SIG-M5 (cell line): ENCODE results near the gene GPR150.

Experiments
- DNase-seq: peaks from one replicate; lab custom pipeline; 2025; lab: John Stamatoyannopoulos, UW

Gene GPR150

DNA sequence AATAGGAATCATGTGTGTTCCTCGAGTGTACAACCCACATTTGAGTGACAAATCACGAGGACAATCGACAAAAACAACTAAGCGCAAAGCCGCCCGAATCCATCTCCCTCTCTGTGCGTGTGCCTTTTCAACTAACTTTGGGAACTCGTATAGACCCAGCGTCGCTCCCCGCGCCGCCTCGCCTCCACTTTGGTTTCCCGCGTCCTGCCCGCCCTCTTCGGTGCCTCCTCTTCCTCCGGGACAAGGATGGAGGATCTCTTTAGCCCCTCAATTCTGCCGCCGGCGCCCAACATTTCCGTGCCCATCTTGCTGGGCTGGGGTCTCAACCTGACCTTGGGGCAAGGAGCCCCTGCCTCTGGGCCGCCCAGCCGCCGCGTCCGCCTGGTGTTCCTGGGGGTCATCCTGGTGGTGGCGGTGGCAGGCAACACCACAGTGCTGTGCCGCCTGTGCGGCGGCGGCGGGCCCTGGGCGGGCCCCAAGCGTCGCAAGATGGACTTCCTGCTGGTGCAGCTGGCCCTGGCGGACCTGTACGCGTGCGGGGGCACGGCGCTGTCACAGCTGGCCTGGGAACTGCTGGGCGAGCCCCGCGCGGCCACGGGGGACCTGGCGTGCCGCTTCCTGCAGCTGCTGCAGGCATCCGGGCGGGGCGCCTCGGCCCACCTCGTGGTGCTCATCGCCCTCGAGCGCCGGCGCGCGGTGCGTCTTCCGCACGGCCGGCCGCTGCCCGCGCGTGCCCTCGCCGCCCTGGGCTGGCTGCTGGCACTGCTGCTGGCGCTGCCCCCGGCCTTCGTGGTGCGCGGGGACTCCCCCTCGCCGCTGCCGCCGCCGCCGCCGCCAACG lies at the start of gene GPR150:
Gene GPR150 (plus strand): TSS at position 58 of the 840 bp plus-strand sequence. CDS start 189 bp downstream, at position 247.
- DNase-seq = no peak

DNA sequence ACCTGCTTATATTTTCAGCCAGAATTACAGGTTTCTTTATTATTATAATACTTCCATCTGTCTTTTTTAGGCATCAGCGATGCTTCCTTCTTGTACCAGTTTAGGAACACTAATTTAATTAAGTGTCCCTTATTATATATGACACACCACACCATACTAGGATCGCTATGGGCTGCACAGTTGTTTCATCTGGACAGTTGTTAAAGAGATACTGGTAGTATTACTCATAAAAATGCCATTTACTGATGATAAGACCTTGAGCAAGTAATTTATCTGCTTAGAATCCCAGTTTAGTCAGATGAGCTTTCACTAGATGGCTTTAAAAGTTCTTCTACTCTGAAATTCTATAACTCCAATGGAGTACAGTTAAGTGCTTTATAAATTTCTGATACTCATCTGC lies 47.9 kb upstream of the GPR150 start:
- no peak for DNase-seq

DNA sequence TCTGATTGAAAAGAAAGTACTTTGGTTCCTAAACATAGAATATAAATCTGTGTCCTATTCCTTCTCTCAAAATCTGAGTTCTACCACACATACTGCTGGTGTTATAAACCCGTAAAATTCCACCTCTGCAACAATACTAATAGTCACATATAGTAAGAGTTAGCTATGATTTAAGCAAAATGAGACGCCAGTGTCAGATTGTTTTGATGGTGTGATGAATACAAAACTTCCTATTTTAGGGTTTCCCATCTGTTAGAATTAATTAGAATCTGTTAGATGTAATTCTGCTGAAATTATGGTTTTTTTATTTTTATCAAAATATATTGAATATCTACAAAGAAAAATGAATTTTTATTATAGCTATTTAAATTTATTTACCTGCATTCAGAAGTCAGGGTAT lies 38.3 kb upstream of the GPR150 start:
- DNase-seq = no peak

DNA sequence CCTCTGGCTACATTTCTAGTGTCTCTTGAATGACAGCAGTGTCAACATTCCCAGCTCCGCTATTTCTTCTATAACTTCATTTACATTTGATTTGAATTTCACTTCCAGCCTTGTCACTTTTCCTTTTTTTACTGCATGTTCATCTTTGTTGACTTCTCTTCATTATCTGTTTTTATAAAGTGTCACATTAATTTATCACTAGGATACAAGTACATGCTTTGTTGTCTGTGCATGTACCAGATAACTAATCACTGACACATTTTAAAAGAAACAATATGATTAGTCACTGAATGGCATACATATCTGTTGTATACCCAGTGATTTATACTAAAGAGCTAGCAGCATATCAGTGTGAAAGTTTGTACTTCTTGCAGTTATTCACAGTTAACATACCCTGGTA lies 35.9 kb upstream of the GPR150 start:
- no peak for DNase-seq

DNA sequence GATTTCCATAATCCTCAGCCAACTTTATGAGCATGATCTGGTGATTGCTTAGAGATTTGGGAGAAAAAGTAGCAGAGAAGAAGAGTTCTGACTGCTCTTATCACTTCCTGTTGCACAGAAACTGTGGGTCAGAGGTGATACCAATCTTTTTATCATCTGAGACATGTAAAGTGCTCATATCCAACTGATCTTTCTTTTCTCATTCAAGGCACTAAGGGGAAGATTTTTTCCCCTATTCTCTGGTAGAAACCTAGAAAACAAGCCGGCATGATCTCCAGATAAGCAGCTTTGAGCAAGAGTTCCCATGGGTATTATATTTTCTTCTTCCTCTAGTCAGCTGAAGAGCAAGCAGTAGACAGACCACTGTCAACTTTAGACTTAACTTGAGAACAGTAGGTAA lies 29.0 kb upstream of the GPR150 start:
- no peak for DNase-seq

DNA sequence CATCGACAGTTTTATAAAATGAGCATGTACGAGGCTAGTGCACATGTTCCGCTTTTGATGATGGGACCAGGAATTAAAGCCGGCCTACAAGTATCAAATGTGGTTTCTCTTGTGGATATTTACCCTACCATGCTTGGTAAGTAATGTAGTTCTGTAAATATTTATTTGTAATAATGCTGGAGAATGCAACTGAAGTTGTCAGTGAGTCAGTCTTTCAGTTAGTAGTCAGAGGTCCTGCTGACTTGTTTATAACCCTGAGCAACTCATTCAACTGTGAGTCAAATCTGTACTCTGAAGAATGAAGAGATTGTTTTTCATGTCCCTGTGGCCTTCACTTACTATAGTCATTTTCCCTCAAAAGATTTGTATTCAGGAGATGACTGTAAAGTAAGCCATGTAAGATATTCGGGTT lies 28.4 kb upstream of the GPR150 start:
- DNase-seq = no peak

DNA sequence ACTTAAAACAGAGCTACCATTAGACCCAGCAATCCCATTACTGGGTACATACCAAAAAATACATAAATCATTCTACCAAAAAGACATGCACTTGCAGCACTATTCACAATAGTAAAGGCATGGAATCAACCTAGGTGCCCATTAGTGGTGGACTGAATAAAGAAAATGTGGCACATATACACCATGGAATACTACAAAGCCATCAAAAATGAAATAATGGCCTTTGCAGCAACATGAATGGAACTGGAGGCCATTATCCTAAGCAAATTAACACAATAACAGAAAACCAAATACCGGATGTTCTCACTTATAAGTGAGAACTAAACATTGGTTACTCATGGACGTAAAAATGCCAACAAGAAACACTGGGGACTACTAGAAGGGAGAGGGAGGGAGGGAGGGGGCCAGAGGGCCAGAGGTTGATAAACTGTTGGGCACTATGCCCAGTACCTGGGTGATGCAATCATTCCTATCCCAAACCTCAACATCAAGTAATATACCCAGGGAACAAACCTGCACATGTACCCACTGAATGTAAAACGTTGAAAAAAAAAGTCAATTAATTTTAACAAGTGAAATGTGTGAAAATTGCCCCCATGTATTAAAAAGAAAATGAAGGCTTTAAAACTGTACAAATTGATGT lies 24.5 kb upstream of the GPR150 start:
- no peak for DNase-seq

DNA sequence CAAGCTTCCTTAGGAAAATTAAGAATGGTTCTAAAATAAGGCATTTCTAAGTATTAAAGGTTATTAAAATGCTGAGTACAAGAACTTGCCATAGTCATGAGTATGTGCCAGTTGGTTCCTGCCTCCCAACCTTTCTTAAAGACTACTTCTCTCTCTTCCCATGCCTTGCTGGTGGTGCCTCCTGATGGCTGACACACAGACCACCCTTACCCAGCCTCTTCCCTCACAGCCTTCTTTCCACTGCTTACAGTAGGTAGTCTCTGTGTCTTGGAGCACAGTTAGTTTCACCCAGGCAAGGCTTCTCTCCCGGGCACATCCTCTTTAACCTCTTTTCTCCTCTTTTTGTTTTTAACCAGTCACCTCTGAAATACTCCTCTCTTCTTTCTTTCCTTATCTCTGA lies 20.6 kb upstream of the GPR150 start:
- DNase-seq = no peak

DNA sequence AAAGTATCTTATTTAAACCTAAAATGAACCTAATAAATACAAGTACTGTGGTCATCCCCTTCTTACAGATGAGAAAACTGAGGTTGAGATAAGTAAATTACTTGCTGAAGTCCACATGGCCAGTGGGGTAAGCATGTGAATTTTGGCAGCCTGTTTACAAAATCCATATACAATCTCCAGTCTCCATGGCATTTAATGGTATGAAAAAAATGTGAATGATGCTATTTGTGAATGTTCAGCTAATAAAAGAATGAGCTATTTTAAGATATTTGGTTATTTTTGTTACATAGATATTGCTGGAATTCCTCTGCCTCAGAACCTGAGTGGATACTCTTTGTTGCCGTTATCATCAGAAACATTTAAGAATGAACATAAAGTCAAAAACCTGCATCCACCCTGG lies 19.3 kb upstream of the GPR150 start:
- no peak for DNase-seq

DNA sequence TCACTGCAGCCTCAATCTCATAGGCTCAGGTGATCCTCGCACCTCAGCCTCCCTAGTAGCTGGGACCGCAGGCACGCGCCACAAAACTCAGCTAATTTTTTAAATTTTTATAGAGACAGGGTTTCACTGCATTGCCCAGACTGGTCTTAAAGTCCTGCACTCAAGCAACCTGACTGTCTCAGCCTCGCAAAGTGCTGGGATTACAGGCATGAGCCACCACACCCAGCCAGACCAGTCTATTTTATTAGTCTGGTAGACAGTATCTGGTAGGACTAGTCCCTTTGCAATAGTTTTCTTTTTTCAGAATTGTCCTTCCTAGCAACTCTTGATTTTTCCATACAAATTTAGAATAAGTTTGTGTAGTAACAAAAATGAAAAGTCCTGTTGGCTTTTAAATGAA lies 14.1 kb upstream of the GPR150 start:
- DNase-seq = no peak

DNA sequence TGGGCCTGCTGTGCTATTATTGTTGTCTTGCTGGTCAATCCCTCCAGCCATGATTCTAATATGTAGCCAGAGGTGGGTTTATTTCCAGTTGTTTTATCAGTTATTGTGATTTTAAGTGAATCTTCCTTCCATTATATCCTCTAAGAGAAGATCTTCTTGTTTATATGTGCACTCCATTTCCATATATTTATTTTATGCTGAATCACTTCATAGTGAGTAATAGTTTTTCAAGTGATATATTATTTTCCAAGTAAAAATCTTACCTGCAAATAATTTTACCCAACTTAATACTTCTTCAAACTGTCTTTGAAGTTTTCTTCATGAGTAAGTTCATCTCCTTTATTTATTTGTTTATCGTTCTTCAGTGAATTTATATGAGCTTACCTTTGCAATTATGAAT lies 13.5 kb upstream of the GPR150 start:
- no peak for DNase-seq

DNA sequence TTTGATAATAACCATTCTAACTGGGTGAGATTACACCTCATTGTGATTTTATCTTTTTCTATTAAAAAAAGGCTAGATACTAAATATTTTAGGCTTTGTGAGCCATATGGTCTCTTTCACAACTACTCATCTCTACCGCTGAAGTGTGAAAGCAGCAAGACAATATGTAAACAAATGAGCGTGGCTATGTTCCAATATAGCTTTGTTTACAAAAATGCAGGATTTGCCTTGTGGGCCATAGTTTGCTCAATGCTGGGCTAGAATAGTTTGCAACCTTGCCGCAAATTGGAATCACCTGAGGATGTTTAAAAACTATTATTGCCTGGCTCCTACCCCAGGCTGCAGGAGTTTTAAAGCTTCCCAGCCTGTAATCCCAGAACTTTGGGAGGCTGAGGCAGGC lies 10.2 kb upstream of the GPR150 start:
- DNase-seq = no peak

DNA sequence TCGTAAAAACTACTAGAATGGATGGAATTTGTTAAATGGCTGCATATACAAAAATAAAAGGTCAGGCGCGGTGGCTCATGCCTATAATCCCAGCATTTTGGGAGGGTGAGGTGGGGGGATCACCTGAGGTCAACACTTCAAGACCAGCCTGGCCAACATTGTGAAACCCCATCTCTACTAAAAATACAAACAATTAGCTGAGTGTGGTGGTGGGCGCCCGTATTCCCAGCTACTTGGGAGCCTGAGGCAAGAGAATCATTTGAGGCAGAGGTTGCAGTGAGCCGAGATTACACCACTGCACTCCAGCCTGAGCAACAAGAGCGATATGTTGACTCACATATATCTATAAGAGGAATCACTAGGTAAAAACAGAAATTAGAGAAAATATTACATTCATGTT lies 9.3 kb upstream of the GPR150 start:
- DNase-seq = no peak

DNA sequence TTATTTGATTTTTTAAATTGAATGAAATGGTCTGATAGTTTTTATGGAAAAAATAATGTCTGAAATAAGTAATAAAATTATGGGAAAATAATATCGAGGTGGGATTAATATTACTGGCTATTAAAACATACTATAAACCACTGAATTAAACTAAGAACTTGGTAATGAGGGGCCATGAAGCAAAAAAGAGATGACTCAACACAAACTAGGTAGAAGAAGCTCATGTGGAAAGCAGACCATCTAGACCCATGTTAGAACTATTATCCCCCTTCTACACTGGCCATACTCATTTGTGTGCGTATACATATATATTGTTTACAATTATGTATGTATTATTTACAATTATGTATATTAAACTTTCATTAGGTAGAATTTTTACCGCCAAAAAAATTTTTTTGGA lies 8.5 kb upstream of the GPR150 start:
- DNase-seq = no peak

DNA sequence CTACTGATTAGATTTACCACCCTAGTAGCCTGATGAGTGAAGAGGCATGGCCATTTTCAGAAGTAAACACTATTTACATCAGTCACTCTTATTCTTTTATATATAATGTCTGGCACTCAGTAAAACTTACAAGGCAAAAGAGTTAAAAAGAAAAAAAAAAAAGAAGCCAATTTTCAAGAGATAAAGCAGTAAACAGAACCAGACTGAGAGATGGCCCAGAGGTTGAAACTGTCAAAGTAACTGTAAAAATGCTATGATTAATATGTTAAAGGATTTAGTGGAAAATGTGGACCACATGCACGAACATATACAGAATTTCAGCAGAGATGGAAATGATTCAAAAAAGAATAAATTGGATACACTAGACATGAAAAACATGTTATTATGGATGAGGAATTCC lies 6.4 kb upstream of the GPR150 start:
- DNase-seq = no peak

DNA sequence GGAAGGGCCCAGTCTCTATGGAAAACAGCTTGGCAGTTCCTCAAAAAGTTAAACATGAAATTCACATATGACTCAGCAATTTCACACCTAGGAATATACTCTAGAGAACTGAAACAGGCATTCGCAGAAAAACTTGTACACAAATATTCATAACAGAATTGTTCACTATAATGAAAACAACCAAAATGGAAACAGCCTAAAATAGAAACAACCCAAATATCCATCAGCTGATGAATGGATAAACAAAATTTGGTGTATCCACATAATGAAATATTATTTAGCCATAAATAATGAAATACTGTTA lies 4.8 kb upstream of the GPR150 start:
- no peak for DNase-seq

DNA sequence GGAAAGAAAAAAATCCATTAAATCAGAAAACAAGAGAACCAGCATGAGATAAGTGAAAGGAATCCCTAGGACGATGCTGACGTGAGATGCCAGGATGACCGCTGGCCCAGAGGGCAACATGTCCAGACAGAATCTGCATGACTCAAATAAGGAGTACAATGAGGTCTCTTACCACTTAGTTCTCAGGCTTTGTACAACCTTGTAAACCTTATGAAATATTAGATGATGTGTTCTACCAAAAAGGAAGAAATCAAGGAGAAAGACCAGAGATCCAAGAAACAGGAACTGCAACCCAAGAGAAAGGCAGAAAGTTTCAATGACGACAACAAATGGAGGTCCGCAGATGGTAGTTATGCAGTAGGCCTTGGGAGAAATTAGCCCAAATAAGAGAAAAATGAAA lies 2.8 kb upstream of the GPR150 start:
- no peak for DNase-seq

DNA sequence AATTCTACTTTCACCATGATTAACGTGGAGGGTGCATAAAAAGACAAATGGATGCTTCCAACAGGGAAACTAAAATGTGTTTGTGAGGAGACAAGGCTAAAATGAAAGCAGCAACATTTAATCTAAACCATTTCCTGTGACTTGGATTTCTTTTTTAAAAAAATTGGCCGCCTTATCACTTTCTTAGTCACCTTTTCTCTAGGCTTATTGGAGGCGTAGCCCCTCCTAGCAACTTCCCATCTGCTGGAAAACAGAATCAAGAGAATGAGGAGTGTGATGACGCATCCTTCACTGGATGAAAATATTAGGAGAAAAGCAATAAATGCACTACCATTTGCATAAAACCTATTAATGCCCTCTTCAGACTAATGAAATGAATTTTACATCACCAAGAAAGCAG lies 791 bp upstream of the GPR150 start:
- no peak for DNase-seq

DNA sequence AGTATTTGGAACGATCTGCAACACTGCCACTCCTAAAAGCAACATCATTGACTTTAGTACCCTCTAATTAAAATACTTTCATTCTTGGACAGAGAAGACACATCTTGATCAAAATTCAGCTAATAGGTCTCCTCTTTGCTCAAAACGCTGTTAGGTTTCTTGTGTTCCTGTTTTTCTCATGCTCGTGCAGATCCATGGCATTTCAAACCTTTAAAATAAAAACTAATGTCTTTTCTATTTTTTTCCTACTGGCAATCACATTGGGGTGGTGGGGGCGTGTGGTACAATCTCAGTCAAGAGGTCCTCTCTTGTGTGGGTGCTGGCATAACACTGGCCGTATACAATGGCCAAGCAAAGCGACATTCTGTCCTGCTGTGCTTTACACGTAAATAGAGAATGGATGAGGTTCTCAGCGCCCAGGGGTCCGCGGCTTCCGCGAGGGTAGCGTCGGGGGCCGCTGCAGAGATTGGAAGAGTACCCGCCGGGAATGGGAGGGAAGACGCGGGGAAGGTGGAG lies 315 bp upstream of the GPR150 start:
- DNase-seq = no peak

DNA sequence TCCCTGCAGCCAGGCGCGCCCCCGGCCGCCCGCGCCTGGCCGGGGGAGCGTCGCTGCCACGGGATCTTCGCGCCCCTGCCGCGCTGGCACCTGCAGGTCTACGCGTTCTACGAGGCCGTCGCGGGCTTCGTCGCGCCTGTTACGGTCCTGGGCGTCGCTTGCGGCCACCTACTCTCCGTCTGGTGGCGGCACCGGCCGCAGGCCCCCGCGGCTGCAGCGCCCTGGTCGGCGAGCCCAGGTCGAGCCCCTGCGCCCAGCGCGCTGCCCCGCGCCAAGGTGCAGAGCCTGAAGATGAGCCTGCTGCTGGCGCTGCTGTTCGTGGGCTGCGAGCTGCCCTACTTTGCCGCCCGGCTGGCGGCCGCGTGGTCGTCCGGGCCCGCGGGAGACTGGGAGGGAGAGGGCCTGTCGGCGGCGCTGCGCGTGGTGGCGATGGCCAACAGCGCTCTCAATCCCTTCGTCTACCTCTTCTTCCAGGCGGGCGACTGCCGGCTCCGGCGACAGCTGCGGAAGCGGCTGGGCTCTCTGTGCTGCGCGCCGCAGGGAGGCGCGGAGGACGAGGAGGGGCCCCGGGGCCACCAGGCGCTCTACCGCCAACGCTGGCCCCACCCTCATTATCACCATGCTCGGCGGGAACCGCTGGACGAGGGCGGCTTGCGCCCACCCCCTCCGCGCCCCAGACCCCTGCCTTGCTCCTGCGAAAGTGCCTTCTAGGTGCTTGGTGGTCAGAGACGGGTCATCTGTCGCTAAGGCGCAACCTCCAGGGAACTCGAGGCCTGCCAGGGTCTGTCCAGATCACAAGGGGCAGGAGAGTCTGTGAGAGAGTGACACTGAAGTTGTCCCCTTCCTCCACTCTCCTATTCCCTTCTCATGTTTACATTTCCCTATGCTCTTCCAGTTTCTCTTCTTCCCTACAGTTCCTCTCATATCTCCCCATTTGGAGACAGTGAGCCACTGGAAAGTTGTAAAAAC lies 1.3 kb downstream of the GPR150 start:
- no peak for DNase-seq

DNA sequence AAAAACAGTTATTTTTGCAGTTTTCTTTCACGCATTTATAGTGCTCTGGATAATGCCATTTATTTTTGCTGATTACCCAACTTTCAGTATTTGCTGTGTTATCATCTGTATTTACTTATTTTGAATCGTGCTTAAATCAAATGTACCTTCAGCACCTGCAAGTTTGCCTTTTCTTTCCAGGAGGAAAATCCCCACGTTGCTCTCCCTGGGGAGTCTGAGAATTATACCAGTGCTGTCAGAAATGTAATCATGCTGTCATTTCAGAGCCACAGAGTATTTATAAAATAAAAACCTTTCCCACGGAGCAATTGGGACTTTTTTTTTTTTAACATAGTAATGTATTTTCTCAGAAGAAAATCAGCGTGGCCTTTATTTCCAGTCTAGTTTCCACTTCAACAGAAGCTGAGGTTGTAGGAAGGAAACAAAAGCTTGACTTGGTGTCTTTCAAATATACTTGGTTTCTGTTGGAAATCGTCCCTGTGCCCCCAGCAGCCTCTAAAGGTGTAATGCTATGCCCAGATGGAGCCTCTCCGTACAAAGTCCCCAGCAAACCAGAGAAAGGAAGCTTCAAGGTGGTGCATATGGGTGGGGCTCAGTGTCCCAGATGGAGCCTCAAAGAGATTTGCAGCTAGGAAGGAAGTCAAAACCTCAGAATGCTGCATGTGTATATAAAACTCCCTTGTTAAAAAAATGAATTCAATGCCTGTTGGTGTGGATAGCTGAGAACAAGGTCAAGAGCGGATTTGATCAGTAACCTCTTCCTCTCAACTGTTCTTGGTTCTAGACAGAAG lies 2.1 kb downstream of the GPR150 start:
- DNase-seq = no peak

DNA sequence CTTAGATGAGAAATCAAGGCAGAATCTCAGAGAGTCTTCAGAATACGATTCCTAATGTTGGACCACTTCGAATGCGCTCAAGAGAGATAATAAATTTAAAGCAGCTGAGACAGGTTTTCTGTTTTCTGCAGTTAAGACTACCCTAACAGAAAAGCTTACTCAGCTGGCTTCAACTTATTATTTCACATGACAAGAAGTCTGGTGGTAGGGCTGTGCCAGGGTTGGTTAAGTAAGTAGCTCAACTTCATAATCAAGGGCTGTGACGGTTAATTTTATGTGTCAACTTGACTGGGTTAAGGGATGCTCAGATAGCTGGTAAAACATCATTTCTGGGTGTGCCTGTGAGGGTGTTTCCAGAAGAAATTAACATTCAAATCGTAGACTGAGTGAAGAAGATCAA lies 3.8 kb downstream of the GPR150 start:
- no peak for DNase-seq
